MCF 10A (cell line): ENCODE data around the gene IFIT3. TPM values are rescaled to one million over a fixed set of nuclear protein-coding genes. Genes with fewer than 3 reads are reported as not detected.
"Not testable (repeated sequence)": the region's sequence is repeated elsewhere in the genome, so short reads cannot be mapped to it uniquely, and the experiment has no call there.

ENCODE experiments used
- BruUV-seq: library from RNA; stranded (reverse); fragments of 400-500 nt; replicated peaks from 2 replicates; lab custom pipeline; 2021; lab: Mats Ljungman, UMichigan
- CTCF ChIA-PET: fragments of 300-600 bp; sonication (Branson Sonifier 250); formaldehyde crosslinking; extraction: SDS; loops from one replicate; lab custom pipeline; 2021; ENCODE audit warnings: antibody characterized with exemption, inconsistent platforms; lab: Yijun Ruan, JAX
- POLR2A ChIA-PET: fragments of 300-600, 350-650 bp; sonication (Branson Sonifier 250); formaldehyde crosslinking; extraction: SDS; loops from one replicate; lab custom pipeline; 2020; ENCODE audit warnings: antibody characterized with exemption, inconsistent platforms; lab: Yijun Ruan, JAX
- DNase-seq: peaks from one replicate; pipeline ENCODE4 v3.0.0-alpha.2; 2018; ENCODE audit not compliant: unreplicated experiment
- H3K27ac Mint-ChIP-seq: one replicate; pipeline ENCODE4 v1.8.0; 2022; ENCODE audit warnings: mild to moderate bottlenecking, low read depth, mixed read lengths; ENCODE audit not compliant: unreplicated experiment
- H3K27me3 Mint-ChIP-seq: one replicate; pipeline ENCODE4 v1.8.0; 2022; ENCODE audit warnings: mixed read lengths; ENCODE audit not compliant: insufficient read depth, unreplicated experiment
- H3K36me3 Mint-ChIP-seq: one replicate; pipeline ENCODE4 v1.8.0; 2022; ENCODE audit warnings: mild to moderate bottlenecking, moderate library complexity, mixed read lengths; ENCODE audit not compliant: insufficient read depth, unreplicated experiment
- H3K4me1 Mint-ChIP-seq: one replicate; pipeline ENCODE4 v1.8.0; 2022; ENCODE audit warnings: mixed read lengths; ENCODE audit not compliant: insufficient read depth, unreplicated experiment
- H3K4me3 Mint-ChIP-seq: one replicate; pipeline ENCODE4 v1.8.0; 2022; ENCODE audit warnings: mild to moderate bottlenecking, moderate library complexity, mixed read lengths; ENCODE audit not compliant: unreplicated experiment
- H3K9me3 Mint-ChIP-seq: one replicate; pipeline ENCODE4 v1.8.0; 2022; ENCODE audit warnings: mixed read lengths; ENCODE audit not compliant: unreplicated experiment
- CTCF ChIP-seq: fragments of 200-600 bp; IDR thresholded peaks from one replicate; pipeline ENCODE4 v1.8.0; 2022; ENCODE audit warnings: antibody characterized with exemption, mild to moderate bottlenecking; ENCODE audit not compliant: unreplicated experiment
- intact Hi-C: fragments of 100-400 bp; cut with micrococcal nuclease; formaldehyde crosslinking; loops from 2 replicates; pipeline ENCODE4 v1.14.1; 2022
- total RNA-seq: library from RNA; stranded (reverse); gene quantifications from 2 replicates; pipeline ENCODE4 v1.2.3, GENCODE V29; 2022

Gene IFIT3
- total RNA-seq, 1 experiment from 2014 or later = 1.4 TPM

DNA sequence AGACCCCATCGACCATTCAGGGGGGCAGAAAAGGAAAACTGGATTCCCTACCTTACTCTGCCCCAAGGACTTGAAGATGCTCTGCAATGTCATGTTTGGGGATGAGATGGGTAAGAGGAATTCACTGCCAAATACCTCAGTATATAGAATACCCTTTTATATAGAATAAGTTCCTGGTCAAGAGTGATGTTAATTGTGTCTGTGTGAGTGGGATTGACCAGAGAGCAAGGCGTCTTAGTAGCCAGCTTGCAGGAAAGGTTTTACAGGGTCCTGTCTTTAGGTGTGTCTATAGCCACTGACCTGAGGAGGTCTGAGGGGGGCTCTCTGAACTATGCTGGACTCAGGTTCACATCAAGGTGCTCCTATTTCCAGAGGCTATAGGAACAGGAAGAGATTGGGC, 1.4 kb downstream of the IFIT3 start:
- no peaks in the 10 kb centered on the region for H3K36me3 Mint-ChIP-seq
- no TSS peak for BruUV-seq
- POLR2A ChIA-PET = interaction anchor here (0.8 to 2.7 kb wide), 4 partner anchors 9 to 52 kb away, joined by 3 to 21 read pairs (median 6); no protein-coding TSS in a partner anchor
- H3K27ac Mint-ChIP-seq = no peak overlapping the region
- H3K4me1 Mint-ChIP-seq = peaks cover 31% of the 10 kb centered on the region
- no peak for DNase-seq
- H3K4me3 Mint-ChIP-seq = peak overlapping the region; percentile 74
- H3K27me3 Mint-ChIP-seq = no peaks in the 10 kb centered on the region
- no peaks in the 10 kb centered on the region for H3K9me3 Mint-ChIP-seq
- intact Hi-C loops = no loop called here
- CTCF ChIA-PET = no interaction called here
- no peak for TF ChIP-seq CTCF

DNA sequence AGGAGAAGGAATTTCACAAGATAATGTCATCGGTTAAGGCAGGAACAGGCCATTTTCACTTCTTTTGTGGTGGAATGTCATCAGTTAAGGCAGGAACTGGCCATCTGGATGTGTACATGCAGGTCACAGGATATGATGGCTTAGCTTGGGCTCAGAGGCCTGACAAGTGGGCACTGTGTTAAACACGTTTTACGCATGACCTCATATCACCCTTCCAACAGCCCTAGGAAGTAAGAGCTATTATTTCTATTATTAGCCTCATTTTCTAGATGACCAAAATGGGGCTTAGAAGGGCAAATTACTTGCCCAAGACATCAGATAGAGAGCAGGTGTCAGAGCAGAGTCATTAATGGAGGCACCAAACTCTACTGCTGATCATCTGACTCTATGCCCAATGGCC, 2.2 kb downstream of the IFIT3 start:
- DNase-seq, intact Hi-C loops, H3K4me3 Mint-ChIP-seq, H3K27me3 Mint-ChIP-seq, H3K36me3 Mint-ChIP-seq, H3K9me3 Mint-ChIP-seq, BruUV-seq, H3K27ac Mint-ChIP-seq: not testable (repeated sequence)
- POLR2A ChIA-PET = interaction anchor here (0.8 to 1.7 kb wide), 5 partner anchors 12 to 68 kb away, joined by 3 to 8 read pairs (median 3); partner anchors contain the start of gene IFIT2
- H3K4me1 Mint-ChIP-seq = peaks cover 31% of the 10 kb centered on the region
- CTCF ChIA-PET = interaction anchor here (1.0 kb wide), 1 partner anchor 26 kb away, joined by 3 read pairs; no protein-coding TSS in a partner anchor

GRCh38 chr10:89330537-89331212, 2.9 kb downstream of the IFIT3 start:
- H3K36me3 Mint-ChIP-seq = no peaks in the 10 kb centered on the region
- H3K9me3 Mint-ChIP-seq = no peaks in the 10 kb centered on the region
- H3K27me3 Mint-ChIP-seq = no peaks in the 10 kb centered on the region
- no peak overlapping the region for H3K27ac Mint-ChIP-seq
- no peak for TF ChIP-seq CTCF
- ChIA-PET POLR2A (interaction anchor here (1.0 to 1.7 kb wide), 4 partner anchors 12 to 69 kb away, joined by 3 to 8 read pairs (median 4); partner anchors contain the start of gene IFIT2), CTCF (interaction anchor here (1.0 kb wide), 1 partner anchor 27 kb away, joined by 3 read pairs; no protein-coding TSS in a partner anchor)
- H3K4me3 Mint-ChIP-seq = no peak overlapping the region
- DNase-seq = no peak
- H3K4me1 Mint-ChIP-seq = peaks cover 31% of the 10 kb centered on the region
- intact Hi-C loops = no loop called here
- no TSS peak for BruUV-seq

- not testable (repeated sequence) for BruUV-seq, H3K27me3 Mint-ChIP-seq
- peak overlapping the region; percentile 14 for H3K4me3 Mint-ChIP-seq
Observed at GRCh38 chr10:89331487-89332122, 3.8 kb downstream of the IFIT3 start.

More at GRCh38 chr10:89331487-89332122, 3.8 kb downstream of the IFIT3 start:
- Mint-ChIP-seq H3K27ac (peak overlapping the region; percentile 66), H3K4me1 (peaks cover 31% of the 10 kb centered on the region)
- H3K9me3 Mint-ChIP-seq, intact Hi-C loops, H3K36me3 Mint-ChIP-seq, DNase-seq: not testable (repeated sequence)
- POLR2A ChIA-PET = interaction anchor here (1.0 to 1.7 kb wide), 4 partner anchors 15 to 61 kb away, joined by 3 to 8 read pairs (median 4); partner anchors contain the start of gene IFIT1
- CTCF ChIA-PET = interaction anchor here (1.0 kb wide), 1 partner anchor 37 kb away, joined by 3 read pairs; no protein-coding TSS in a partner anchor
